Measurements from ENCODE around the gene TRAPPC6A. TPM values are rescaled to one million over a fixed set of nuclear protein-coding genes. Genes with fewer than 3 reads are reported as not detected.

The TRAPPC6A gene
- total RNA-seq, 1 experiment from 2014 or later, result 59.9 TPM

- H3K9me3 ChIP-seq (ENCODE audit: control insufficient read depth, low read depth, low read length), result no peaks in the 10 kb centered on the region
- H3K14ac ChIP-seq (ENCODE audit: insufficient read depth, low read length), result no peak overlapping the region; the same call in 1 of the 2 replicates
- H3K9ac ChIP-seq (ENCODE audit: extremely low read depth, insufficient read length, low read length), result no peak overlapping the region
- H3K23ac ChIP-seq (ENCODE audit: insufficient read length, low read depth, low read length), result no peak overlapping the region
- no peak overlapping the region for H2BK5ac ChIP-seq (ENCODE audit: insufficient read length, low read length)
- no peak for DNase-seq
- H3K27me3 ChIP-seq (ENCODE audit: insufficient read depth, low read length), result no peaks in the 10 kb centered on the region
- H2AK5ac ChIP-seq (ENCODE audit: insufficient read length, low read length), result no peak overlapping the region
- no peak overlapping the region for H4K5ac ChIP-seq (ENCODE audit: insufficient read length, low read depth, low read length)
- no peaks in the 10 kb centered on the region for H3K79me2 ChIP-seq (ENCODE audit: insufficient read depth, low read length)
- no peaks in the 10 kb centered on the region for H4K20me1 ChIP-seq (ENCODE audit: control insufficient read depth, insufficient read depth, insufficient read length)
- no peak overlapping the region for H3T11ph ChIP-seq (ENCODE audit: low read length)
- H2AFZ ChIP-seq (ENCODE audit: low read length), result no peak overlapping the region
- WGBS (ENCODE audit: extremely low coverage, insufficient read length, low lambda C conversion rate), result no CpG with 5 or more reads among the region's 11 CpGs
- H3K4me3 Mint-ChIP-seq, result no peak overlapping the region
- peaks cover 10 to 27% (median 25%) of the 10 kb centered on the region in 3 experiments; a peak in 6 of 7 replicates for H3K36me3 Mint-ChIP-seq (ENCODE audit: insufficient read depth in 1 of 3, low read depth in 3 of 3)
- no peaks in the 10 kb centered on the region for H3K4me1 ChIP-seq (ENCODE audit: insufficient read depth, low read length)
- peaks cover 23 to 24% of the 10 kb centered on the region in 2 experiments for H3K4me1 Mint-ChIP-seq
- H2BK12ac ChIP-seq (ENCODE audit: insufficient read length, low read depth, low read length), result no peak overlapping the region
- no peaks in the 10 kb centered on the region for H3K23me2 ChIP-seq (ENCODE audit: insufficient read length, low read depth, low read length, poor library complexity, severe bottlenecking)
- no peak overlapping the region for H4K91ac ChIP-seq (ENCODE audit: insufficient read length, low read depth, low read length)
- H3K4ac ChIP-seq (ENCODE audit: low read depth, low read length), result no peak overlapping the region
- no peaks in the 10 kb centered on the region for H3K27me3 Mint-ChIP-seq (ENCODE audit: low read depth)
- no peaks in the 10 kb centered on the region for H3K79me1 ChIP-seq (ENCODE audit: insufficient read depth, low read depth, low read length, poor library complexity, severe bottlenecking)
- no peak overlapping the region for H2BK15ac ChIP-seq (ENCODE audit: low read depth, low read length)
- H3K27ac ChIP-seq (ENCODE audit: insufficient read length, low read depth, low read length), result no peak overlapping the region
- no peaks in the 10 kb centered on the region for H3K9me3 Mint-ChIP-seq
- no peak overlapping the region for H2BK20ac ChIP-seq (ENCODE audit: low read depth, low read length, poor library complexity, severe bottlenecking)
- TF ChIP-seq CTCF (conservative IDR thresholded peaks at IDR 0.05), result no peak
- peak overlapping the region in 1 of 3 experiments; percentile 90; a peak in 1 of 7 replicates for H3K27ac Mint-ChIP-seq
- H3K56ac ChIP-seq (ENCODE audit: insufficient read length, low read depth, low read length), result no peak overlapping the region
- no peak overlapping the region for H4K8ac ChIP-seq (replicated peaks; ENCODE audit: insufficient read length, low read depth, low read length)
- H2BK120ac ChIP-seq (ENCODE audit: low read depth, low read length, poor library complexity, severe bottlenecking), result no peak overlapping the region
- H3K18ac ChIP-seq (ENCODE audit: insufficient read length, low read depth, low read length), result no peak overlapping the region
- no peak overlapping the region for H3K4me2 ChIP-seq (ENCODE audit: insufficient read depth, insufficient read length, low read length)
These were observed 37.5 kb downstream of the TRAPPC6A start for GRCh38 chr19:45140533-45140932.

Measured in H9 (cell line).